ENCODE results near the gene HGFAC.

GRCh38 chr4:3407171-3407771 is 34.5 kb upstream of the HGFAC start:
- no peak for TF ChIP-seq POLR2A (IDR thresholded peaks at IDR 0.05)
- TF ChIP-seq, protein P1, sequence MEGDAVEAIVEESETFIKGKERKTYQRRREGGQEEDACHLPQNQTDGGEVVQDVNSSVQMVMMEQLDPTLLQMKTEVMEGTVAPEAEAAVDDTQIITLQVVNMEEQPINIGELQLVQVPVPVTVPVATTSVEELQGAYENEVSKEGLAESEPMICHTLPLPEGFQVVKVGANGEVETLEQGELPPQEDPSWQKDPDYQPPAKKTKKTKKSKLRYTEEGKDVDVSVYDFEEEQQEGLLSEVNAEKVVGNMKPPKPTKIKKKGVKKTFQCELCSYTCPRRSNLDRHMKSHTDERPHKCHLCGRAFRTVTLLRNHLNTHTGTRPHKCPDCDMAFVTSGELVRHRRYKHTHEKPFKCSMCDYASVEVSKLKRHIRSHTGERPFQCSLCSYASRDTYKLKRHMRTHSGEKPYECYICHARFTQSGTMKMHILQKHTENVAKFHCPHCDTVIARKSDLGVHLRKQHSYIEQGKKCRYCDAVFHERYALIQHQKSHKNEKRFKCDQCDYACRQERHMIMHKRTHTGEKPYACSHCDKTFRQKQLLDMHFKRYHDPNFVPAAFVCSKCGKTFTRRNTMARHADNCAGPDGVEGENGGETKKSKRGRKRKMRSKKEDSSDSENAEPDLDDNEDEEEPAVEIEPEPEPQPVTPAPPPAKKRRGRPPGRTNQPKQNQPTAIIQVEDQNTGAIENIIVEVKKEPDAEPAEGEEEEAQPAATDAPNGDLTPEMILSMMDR (IDR thresholded peaks at IDR 0.05): no peak
